K562 (cell line): ENCODE measurements around the gene CFAP73. TPM values are rescaled to one million over a fixed set of nuclear protein-coding genes. Genes with fewer than 3 reads are reported as not detected.
A peak's percentile ranks its signal among the peaks of the same experiment; 100 is the strongest.

Source experiments
- ASH1L ChIP-seq: fragments of 450-650 bp; IDR thresholded peaks from 2 replicates; pipeline ENCODE4 v1.6.1; 2018; ENCODE audit warnings: borderline replicate concordance, mild to moderate bottlenecking, low read depth; ENCODE audit not compliant: partially characterized antibody
- CC2D1A ChIP-seq: fragments of 450-650 bp; IDR thresholded peaks from 2 replicates; pipeline ENCODE4 v1.6.1; 2017; ENCODE audit warnings: mild to moderate bottlenecking
- E2F1 ChIP-seq: sonication (generic); formaldehyde crosslinking; IDR thresholded peaks from 2 replicates; pipeline ENCODE4 v1.8.1; 2023; ENCODE audit warnings: mild to moderate bottlenecking, missing genetic modification reagents, moderate library complexity
- HMBOX1 ChIP-seq: sonication (generic); IDR thresholded peaks from 2 replicates; pipeline ENCODE4 v1.6.1; 2016
- KAT7 ChIP-seq: sonication (generic); formaldehyde crosslinking; IDR thresholded peaks from 2 replicates; pipeline ENCODE4 v1.8.0; 2022; ENCODE audit warnings: missing genetic modification reagents, mild to moderate bottlenecking, borderline replicate concordance
- MCM7 ChIP-seq, 2 experiments: fragments of 450-650 bp; IDR thresholded peaks; 2 replicates each; pipeline ENCODE4 v1.6.1; 2016 to 2018
- MGA ChIP-seq: fragments of 450-650 bp; IDR thresholded peaks from 2 replicates; pipeline ENCODE4 v1.6.1; 2016; ENCODE audit warnings: mild to moderate bottlenecking, moderate library complexity
- TEAD4 ChIP-seq, 2 experiments: sonication (generic) in 1 of 2; formaldehyde crosslinking in 1 of 2; IDR thresholded peaks; 2 replicates each; pipeline versions ENCODE4 v1.6.1 to v1.8.0; 2012 to 2022; ENCODE audit warnings: borderline replicate concordance in 1 of 2, inconsistent platforms in 1 of 2, low read length in 1 of 2, mild to moderate bottlenecking in 1 of 2, missing genetic modification reagents in 1 of 2
- ZBTB17 ChIP-seq: fragments of 450-650 bp; formaldehyde crosslinking; IDR thresholded peaks from 2 replicates; pipeline ENCODE4 v1.4.0; 2020; ENCODE audit warnings: mild to moderate bottlenecking
- ZNF23 ChIP-seq: fragments of 250-450 bp; sonication (Bioruptor Pico); IDR thresholded peaks from 2 replicates; pipeline ENCODE4 v1.4.0; 2020; ENCODE audit warnings: mild to moderate bottlenecking
- ZNF449 ChIP-seq: fragments of 250-450 bp; sonication (Bioruptor Pico); IDR thresholded peaks from 2 replicates; pipeline ENCODE4 v1.8.0; 2022; ENCODE audit warnings: moderate library complexity, mild to moderate bottlenecking, inconsistent platforms
- polyA plus RNA-seq, 8 experiments: library from polyadenylated mRNA; depleted of rRNA in 4 of 8; stranded (reverse) in 5 of 8; unstranded in 3 of 8; fragments of >200 nt; fragmentation: Nextera tagmentation in 2 of 8; fragmentation: Illumina TruSeq in 1 of 8; extraction: Ambion mirVana in 2 of 8; extraction: Trizol in 1 of 8; gene quantifications; 2 replicates each; pipeline versions ENCODE4 v1.2.1 to v1.2.3, GENCODE V29; 2011 to 2014; ENCODE audit warnings: inconsistent platforms in 1 of 8, missing spikeins in 1 of 8
- total RNA-seq, 7 experiments: library from RNA; depleted of rRNA in 6 of 7; stranded (reverse); fragments of >200 nt in 6 of 7; fragmentation: Illumina TruSeq in 2 of 7; extraction: Trizol in 2 of 7; gene quantifications; 2 replicates each; pipeline versions ENCODE4 v1.2.1 to v1.2.3, GENCODE V29; 2011 to 2021; ENCODE audit warnings: low replicate concordance in 1 of 7

Gene CFAP73
- total and polyA plus RNA-seq, 9 of the 15 experiments (the other 6 are each of a cell fraction or from before 2014, with no cell fraction given): not detected

GRCh38 chr12:113152835-113153814 lies 3.6 kb downstream of the CFAP73 start (continued):
- peak; percentile 89 for TF ChIP-seq MGA
- TF ChIP-seq TEAD4 (IDR thresholded peaks at IDR 0.05; ENCODE audit: low read length): no peak
- TF ChIP-seq TEAD4 (CRISPR knock-in tag; IDR thresholded peaks at IDR 0.05; ENCODE audit: borderline replicate concordance): peak; percentile 97
- TF ChIP-seq ZNF449 (CRISPR knock-in tag): no peak
- TF ChIP-seq MCM7 (IDR thresholded peaks at IDR 0.05): no peak
- TF ChIP-seq ZBTB17 (CRISPR knock-in tag): no peak
- no peak for TF ChIP-seq CC2D1A
- TF ChIP-seq HMBOX1: no peak
- TF ChIP-seq ASH1L: no peak
- TF ChIP-seq ZNF23 (CRISPR knock-in tag): no peak
- 0 out of 2 replicates have a peak, but pooled peaks have one; percentile 56 for TF ChIP-seq KAT7 (CRISPR knock-in tag)
- TF ChIP-seq E2F1: no peak
